DOHH2 (cell line): Measurements from ENCODE around the gene SDCBP2.

ENCODE experiments used
- EZH2phosphoT487 ChIP-seq: fragments of 200-600 bp; sonication (generic); IDR thresholded peaks from 2 replicates; pipeline ENCODE4 v1.6.1; 2017; ENCODE audit warnings: borderline replicate concordance, mild to moderate bottlenecking, antibody characterized with exemption, low read length, moderate library complexity, mixed read lengths
- TF ChIP-seq, protein P1 (sequence below): fragments of 200-600 bp; sonication (generic); IDR thresholded peaks from one replicate; pipeline ENCODE4 v1.5.1; 2014; ENCODE audit warnings: antibody characterized with exemption, mild to moderate bottlenecking, low read depth, low read length; ENCODE audit not compliant: poor library complexity, severe bottlenecking

DNA sequence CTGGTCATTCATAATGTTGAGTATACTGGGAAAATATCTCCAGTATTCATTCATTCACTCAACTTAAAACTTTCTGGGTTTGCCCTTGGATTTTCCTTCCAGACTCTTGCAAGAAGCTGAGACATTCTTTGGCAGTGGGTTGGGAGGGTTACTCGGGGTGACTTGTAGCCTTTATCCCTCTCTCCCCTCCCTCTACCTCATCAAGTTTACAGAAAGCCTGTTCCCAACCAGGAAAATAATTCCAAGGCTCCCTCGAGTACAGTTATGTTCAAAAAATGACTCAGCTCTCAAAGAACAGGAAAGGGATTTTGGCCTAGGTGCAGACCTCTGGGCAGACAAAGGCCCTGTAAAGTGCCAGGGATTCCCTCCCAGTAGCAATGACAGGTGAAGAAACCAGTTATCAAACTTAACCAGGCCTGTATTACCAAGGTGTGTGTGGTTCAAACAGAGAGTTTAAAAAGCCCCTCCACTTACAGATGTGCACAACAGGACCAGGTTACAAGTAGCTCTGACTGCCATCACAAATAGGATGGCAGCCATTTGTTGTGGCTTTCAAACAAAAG is 41.7 kb upstream of the SDCBP2 start:
- TF ChIP-seq, protein P1, sequence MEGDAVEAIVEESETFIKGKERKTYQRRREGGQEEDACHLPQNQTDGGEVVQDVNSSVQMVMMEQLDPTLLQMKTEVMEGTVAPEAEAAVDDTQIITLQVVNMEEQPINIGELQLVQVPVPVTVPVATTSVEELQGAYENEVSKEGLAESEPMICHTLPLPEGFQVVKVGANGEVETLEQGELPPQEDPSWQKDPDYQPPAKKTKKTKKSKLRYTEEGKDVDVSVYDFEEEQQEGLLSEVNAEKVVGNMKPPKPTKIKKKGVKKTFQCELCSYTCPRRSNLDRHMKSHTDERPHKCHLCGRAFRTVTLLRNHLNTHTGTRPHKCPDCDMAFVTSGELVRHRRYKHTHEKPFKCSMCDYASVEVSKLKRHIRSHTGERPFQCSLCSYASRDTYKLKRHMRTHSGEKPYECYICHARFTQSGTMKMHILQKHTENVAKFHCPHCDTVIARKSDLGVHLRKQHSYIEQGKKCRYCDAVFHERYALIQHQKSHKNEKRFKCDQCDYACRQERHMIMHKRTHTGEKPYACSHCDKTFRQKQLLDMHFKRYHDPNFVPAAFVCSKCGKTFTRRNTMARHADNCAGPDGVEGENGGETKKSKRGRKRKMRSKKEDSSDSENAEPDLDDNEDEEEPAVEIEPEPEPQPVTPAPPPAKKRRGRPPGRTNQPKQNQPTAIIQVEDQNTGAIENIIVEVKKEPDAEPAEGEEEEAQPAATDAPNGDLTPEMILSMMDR: no peak
- TF ChIP-seq EZH2phosphoT487: no peak
